Measurements from ENCODE around the gene VSIG2.

The VSIG2 gene

DNA sequence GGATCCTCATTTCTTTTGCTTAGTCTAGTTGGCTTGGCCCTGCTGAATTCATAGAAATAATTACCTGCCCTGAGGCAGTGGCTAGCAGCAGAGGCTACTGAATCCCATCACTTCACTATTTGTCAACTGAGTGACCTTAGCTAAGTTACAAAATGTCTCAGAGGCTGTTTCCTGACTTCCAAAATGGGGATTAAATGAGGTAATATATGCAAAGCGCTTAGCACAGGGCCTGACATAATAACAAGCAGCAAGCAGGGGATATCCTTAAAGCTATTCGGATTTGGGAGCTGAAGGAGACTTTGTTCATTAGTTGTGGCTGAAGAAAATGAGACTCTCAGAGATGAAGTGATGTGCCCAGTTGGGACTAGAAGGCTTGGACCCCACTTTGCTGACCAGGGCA lies 9.5 kb downstream of the VSIG2 start:
- TF ChIP-seq TAF1 (IDR thresholded peaks at IDR 0.05; ENCODE audit: borderline replicate concordance, insufficient read depth, low read length) (no peak), FOXP2 (optimal IDR thresholded peaks at IDR 0.05; ENCODE audit: borderline replicate concordance, extremely low read depth, extremely low read length, insufficient read depth) (no peak), POLR2AphosphoS5 (IDR thresholded peaks at IDR 0.05; ENCODE audit: low read depth, low read length) (no peak), SIN3A (IDR thresholded peaks at IDR 0.05; ENCODE audit: borderline replicate concordance, insufficient read depth, low read length) (no peak)
- TF ChIP-seq, protein P1, sequence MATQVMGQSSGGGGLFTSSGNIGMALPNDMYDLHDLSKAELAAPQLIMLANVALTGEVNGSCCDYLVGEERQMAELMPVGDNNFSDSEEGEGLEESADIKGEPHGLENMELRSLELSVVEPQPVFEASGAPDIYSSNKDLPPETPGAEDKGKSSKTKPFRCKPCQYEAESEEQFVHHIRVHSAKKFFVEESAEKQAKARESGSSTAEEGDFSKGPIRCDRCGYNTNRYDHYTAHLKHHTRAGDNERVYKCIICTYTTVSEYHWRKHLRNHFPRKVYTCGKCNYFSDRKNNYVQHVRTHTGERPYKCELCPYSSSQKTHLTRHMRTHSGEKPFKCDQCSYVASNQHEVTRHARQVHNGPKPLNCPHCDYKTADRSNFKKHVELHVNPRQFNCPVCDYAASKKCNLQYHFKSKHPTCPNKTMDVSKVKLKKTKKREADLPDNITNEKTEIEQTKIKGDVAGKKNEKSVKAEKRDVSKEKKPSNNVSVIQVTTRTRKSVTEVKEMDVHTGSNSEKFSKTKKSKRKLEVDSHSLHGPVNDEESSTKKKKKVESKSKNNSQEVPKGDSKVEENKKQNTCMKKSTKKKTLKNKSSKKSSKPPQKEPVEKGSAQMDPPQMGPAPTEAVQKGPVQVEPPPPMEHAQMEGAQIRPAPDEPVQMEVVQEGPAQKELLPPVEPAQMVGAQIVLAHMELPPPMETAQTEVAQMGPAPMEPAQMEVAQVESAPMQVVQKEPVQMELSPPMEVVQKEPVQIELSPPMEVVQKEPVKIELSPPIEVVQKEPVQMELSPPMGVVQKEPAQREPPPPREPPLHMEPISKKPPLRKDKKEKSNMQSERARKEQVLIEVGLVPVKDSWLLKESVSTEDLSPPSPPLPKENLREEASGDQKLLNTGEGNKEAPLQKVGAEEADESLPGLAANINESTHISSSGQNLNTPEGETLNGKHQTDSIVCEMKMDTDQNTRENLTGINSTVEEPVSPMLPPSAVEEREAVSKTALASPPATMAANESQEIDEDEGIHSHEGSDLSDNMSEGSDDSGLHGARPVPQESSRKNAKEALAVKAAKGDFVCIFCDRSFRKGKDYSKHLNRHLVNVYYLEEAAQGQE (IDR thresholded peaks at IDR 0.05; ENCODE audit: insufficient read depth in 1 of 2, low read depth in 2 of 2, low read length in 2 of 2) = no peak

DNA sequence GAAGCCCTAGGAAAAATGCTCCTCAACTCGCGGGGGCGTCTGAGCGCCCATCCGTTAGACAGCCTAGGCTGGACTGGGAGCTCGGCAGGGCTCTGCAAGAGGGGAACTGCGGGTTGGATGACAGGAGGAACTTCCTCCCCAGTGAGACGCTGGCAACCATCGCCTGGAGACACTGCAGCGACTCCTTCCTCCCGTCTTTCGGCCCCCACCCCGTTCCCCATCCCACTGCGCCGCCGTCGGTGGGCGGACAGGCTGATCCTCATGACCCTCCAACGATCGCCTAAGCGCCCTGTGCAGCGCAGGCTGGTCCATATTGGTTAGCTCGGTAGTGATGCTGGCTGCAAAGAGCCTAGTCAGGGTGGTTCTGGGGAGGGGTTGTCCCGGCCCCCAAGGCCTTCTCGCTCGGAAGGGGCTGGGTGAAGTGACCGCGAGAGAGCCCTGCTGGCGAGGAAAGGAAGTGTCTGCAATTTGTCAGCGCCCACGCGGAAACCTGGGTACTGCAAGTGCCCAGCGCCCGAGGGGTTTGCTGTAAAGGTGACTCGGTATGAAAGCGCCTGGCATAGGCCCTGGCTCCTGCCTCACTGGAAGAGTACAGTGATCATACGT lies 11.7 kb downstream of the VSIG2 start:
- no peak for TF ChIP-seq FOXP2 (optimal IDR thresholded peaks at IDR 0.05; ENCODE audit: borderline replicate concordance, extremely low read depth, extremely low read length, insufficient read depth)
- TF ChIP-seq, protein P1 (IDR thresholded peaks at IDR 0.05; ENCODE audit: insufficient read depth in 1 of 2, low read depth in 2 of 2, low read length in 2 of 2) = no peak
- no peak for TF ChIP-seq TAF1 (IDR thresholded peaks at IDR 0.05; ENCODE audit: borderline replicate concordance, insufficient read depth, low read length)
- no peak for TF ChIP-seq POLR2AphosphoS5 (IDR thresholded peaks at IDR 0.05; ENCODE audit: low read depth, low read length)
- TF ChIP-seq SIN3A (IDR thresholded peaks at IDR 0.05; ENCODE audit: borderline replicate concordance, insufficient read depth, low read length) = no peak

- TF ChIP-seq FOXP2 (optimal IDR thresholded peaks at IDR 0.05; ENCODE audit: borderline replicate concordance, extremely low read depth, extremely low read length, insufficient read depth) (peak; percentile 64), SIN3A (IDR thresholded peaks at IDR 0.05; ENCODE audit: borderline replicate concordance, insufficient read depth, low read length) (no peak)
Measured at GRCh38 chr11:124739479-124740276, 12.4 kb downstream of the VSIG2 start, which contains the start of gene NRGN. Gene NRGN, plus strand, starts transcription at chr11:124739942. Its CDS starts 143 bp downstream, at chr11:124740085.

DNA sequence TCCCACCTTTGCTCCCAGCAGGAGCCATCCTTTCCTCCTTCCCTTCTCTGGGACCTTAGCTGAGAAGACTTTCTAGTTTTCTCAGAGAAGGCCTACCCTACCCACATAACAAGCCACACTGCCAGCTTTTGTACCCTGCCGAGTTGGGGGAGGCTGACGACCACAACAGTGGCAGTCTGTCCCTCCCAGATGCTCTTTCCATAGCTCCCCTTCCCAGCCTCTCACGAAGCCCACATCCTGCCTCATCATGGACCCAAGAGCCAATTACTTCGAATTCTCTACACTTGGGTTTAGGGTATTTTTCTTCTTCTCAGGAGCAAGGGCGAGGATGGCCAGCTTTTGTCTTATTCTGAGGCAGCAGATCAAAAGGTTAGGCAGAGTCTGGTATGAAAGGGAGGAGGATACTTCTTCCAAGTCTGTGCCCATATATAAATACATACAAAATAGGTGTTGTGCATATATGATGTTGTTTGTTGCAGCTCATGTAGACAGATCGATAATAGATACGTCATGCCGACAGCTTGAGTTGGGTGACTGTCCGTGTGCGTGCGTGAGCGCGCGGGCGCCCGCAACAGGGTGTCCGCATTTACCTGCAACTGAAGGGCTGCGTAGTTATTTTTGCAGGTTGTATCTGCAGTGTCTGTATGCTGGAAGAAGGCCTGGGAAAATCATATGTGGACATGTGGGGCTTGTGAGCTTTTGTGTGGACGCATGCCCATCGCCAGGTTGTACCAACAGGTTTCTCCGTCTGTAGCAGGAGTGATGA lies 13.2 kb downstream of the VSIG2 start:
- TF ChIP-seq TAF1 (IDR thresholded peaks at IDR 0.05; ENCODE audit: borderline replicate concordance, insufficient read depth, low read length) = no peak

- TF ChIP-seq, protein P1 (IDR thresholded peaks at IDR 0.05; ENCODE audit: insufficient read depth in 1 of 2, low read depth in 2 of 2, low read length in 2 of 2) = no peak
Measured at GRCh38 chr11:124737638-124738305, 14.3 kb downstream of the VSIG2 start.

Data from PFSK-1 (cell line).